Testis (tissue), 2 donors: ENCODE results near the gene APRT.

Experiments
- CTCF ChIP-seq, 3 experiments: fragments of 450-650 bp in 2 of 3; fragments of 200-600 bp in 1 of 3; sonication (generic) in 1 of 3; IDR thresholded peaks; one replicate each; pipeline ENCODE4 v1.5.1; 2016 to 2019; ENCODE audit warnings: antibody characterized with exemption in 3 of 3, mild to moderate bottlenecking in 2 of 3, moderate library complexity in 1 of 3
- POLR2A ChIP-seq: fragments of 450-650 bp; IDR thresholded peaks from one replicate; pipeline ENCODE4 v1.6.1; 2017; ENCODE audit warnings: antibody characterized with exemption, mild to moderate bottlenecking, moderate library complexity

- TF ChIP-seq CTCF (IDR thresholded peaks at IDR 0.05) (no peak), POLR2A (no peak)
Measured at GRCh38 chr16:88772871-88773811, 38.6 kb downstream of the APRT start.
